Endothelial cell of umbilical vein (primary cell): ENCODE measurements around the gene CCDC93. TPM values are rescaled to one million over a fixed set of nuclear protein-coding genes. Genes with fewer than 3 reads are reported as not detected.
A peak's percentile ranks its signal among the peaks of the same experiment; 100 is the strongest.

Experiments used
- BruUV-seq: library from RNA; stranded (reverse); fragments of 400-500 nt; replicated peaks from 2 replicates; lab custom pipeline; 2021; lab: Mats Ljungman, UMichigan
- CTCF ChIA-PET: fragments of 300-600, 350-600 bp; sonication (Branson Sonifier 250); formaldehyde crosslinking; loops from one replicate; lab custom pipeline; 2021; ENCODE audit warnings: antibody characterized with exemption, inconsistent platforms; lab: Charles Lee
- POLR2A ChIA-PET: fragments of 300-600, 350-600 bp; sonication (Branson Sonifier 250); formaldehyde crosslinking; loops from one replicate; lab custom pipeline; 2021; ENCODE audit warnings: antibody characterized with exemption, inconsistent platforms; lab: Charles Lee
- DNase-seq: peaks from one replicate; pipeline ENCODE4 v3.0.0-alpha.2; 2011; ENCODE audit warnings: low read depth, low spot score
- FAIRE-seq: peaks from 2 replicates; lab custom pipeline; 2011; peaks lifted over from hg19 to GRCh38; lab: Jason Lieb, UNC
- H2AFZ ChIP-seq: 2 replicates; pipeline ENCODE4 v1.6.0; 2012; ENCODE audit warnings: low read depth, low read length, control low read depth, inconsistent platforms
- H3K27ac ChIP-seq: 2 replicates; pipeline ENCODE4 v1.5.1; 2011; ENCODE audit warnings: low read depth, mild to moderate bottlenecking, control low read depth, low read length, moderate library complexity; ENCODE audit not compliant: insufficient read depth
- H3K27me3 ChIP-seq, 2 experiments: 2 replicates each; pipeline versions ENCODE4 v1.6.0 to v1.6.1; 2011; ENCODE audit warnings: low read length in 2 of 2, mixed read lengths in 1 of 2; ENCODE audit not compliant: control insufficient read depth in 2 of 2, insufficient read depth in 2 of 2
- H3K36me3 ChIP-seq, 2 experiments: 2 replicates in 1 of 2; 3 replicates in 1 of 2; pipeline ENCODE4 v1.5.1; 2011; ENCODE audit warnings: low read length in 2 of 2, mild to moderate bottlenecking in 1 of 2, moderate library complexity in 1 of 2; ENCODE audit not compliant: control insufficient read depth in 2 of 2, insufficient read depth in 2 of 2; ENCODE audit errors: extremely low read depth in 1 of 2
- H3K4me1 ChIP-seq: 3 replicates; pipeline ENCODE4 v1.5.1; 2011; ENCODE audit warnings: mild to moderate bottlenecking, low read length; ENCODE audit not compliant: control insufficient read depth, insufficient read depth; ENCODE audit errors: extremely low read depth
- H3K4me2 ChIP-seq: 2 replicates; pipeline ENCODE4 v1.6.1; 2011; ENCODE audit warnings: low read length, control low read depth, mixed read lengths; ENCODE audit not compliant: insufficient read depth
- H3K4me3 ChIP-seq, 3 experiments: fragments of 200-600 bp in 1 of 3; sonication (generic), shearing (Covaris generic) in 1 of 3; replicated peaks in 1 of 3; 2 replicates each; pipeline ENCODE4 v1.5.1; 2011 to 2016; ENCODE audit warnings: control low read depth in 3 of 3, low read length in 3 of 3, mild to moderate bottlenecking in 2 of 3, inconsistent platforms in 1 of 3, low read depth in 1 of 3, moderate library complexity in 1 of 3; ENCODE audit not compliant: insufficient read depth in 1 of 3
- H3K79me2 ChIP-seq: 2 replicates; pipeline ENCODE4 v1.6.0; 2012; ENCODE audit warnings: low read length, inconsistent platforms; ENCODE audit not compliant: control insufficient read depth, insufficient read depth
- H3K9ac ChIP-seq: replicated peaks from 2 replicates; pipeline ENCODE3; 2011; ENCODE audit warnings: low read length, control low read depth; ENCODE audit not compliant: insufficient read depth; ENCODE audit errors: extremely low read depth
- H3K9me1 ChIP-seq: replicated peaks from 3 replicates; pipeline ENCODE4 v1.6.0; 2011; ENCODE audit warnings: mild to moderate bottlenecking, low read length; ENCODE audit not compliant: control insufficient read depth, insufficient read depth; ENCODE audit errors: extremely low read depth
- H3K9me3 ChIP-seq: replicated peaks from 2 replicates; pipeline ENCODE4 v1.5.1; 2012; ENCODE audit warnings: low read length, inconsistent platforms; ENCODE audit not compliant: control insufficient read depth, insufficient read depth
- H4K20me1 ChIP-seq: replicated peaks from 2 replicates; pipeline ENCODE3; 2011; ENCODE audit warnings: mild to moderate bottlenecking, low read length; ENCODE audit not compliant: control insufficient read depth, insufficient read depth; ENCODE audit errors: extremely low read depth
- EZH2 ChIP-seq: IDR thresholded peaks from 2 replicates; pipeline ENCODE4 v1.6.1; 2012; ENCODE audit warnings: borderline replicate concordance, low read depth, mild to moderate bottlenecking, moderate library complexity, low read length, inconsistent platforms; ENCODE audit not compliant: severe bottlenecking
- FOS ChIP-seq: IDR thresholded peaks from 2 replicates; pipeline ENCODE4 v1.6.1; 2011; ENCODE audit warnings: mild to moderate bottlenecking, low read length, moderate library complexity, borderline replicate concordance; ENCODE audit not compliant: insufficient read depth
- GATA2 ChIP-seq: IDR thresholded peaks from 2 replicates; pipeline ENCODE4 v1.7.0; 2011; ENCODE audit warnings: low read depth, mild to moderate bottlenecking, moderate library complexity, mixed read lengths, low read length; ENCODE audit not compliant: insufficient read length, insufficient read depth
- MYC ChIP-seq: IDR thresholded peaks from one replicate; pipeline ENCODE4 v1.6.1; 2011; ENCODE audit warnings: mild to moderate bottlenecking, low read depth, low read length
- POLR2AphosphoS5 ChIP-seq: IDR thresholded peaks from 2 replicates; pipeline ENCODE4 v1.6.1; 2012; ENCODE audit warnings: low read depth, mild to moderate bottlenecking, control low read depth, low read length, moderate library complexity; ENCODE audit not compliant: insufficient read depth
- dilution Hi-C: fragments of 300-500 bp; cut with MboI; formaldehyde crosslinking; loops from one replicate; pipeline ENCODE4 v1.15.0; 2019; ENCODE audit warnings: low sequenced_read_pairs; ENCODE audit not compliant: extremely low pct_ligation_motif_present
- intact Hi-C: fragments of 100-400 bp; cut with micrococcal nuclease; formaldehyde crosslinking; loops from one replicate; pipeline ENCODE4 v1.10.0; 2022
- polyA plus RNA-seq, 4 experiments: library from polyadenylated mRNA; depleted of rRNA in 3 of 4; stranded (reverse) in 3 of 4; unstranded in 1 of 4; fragments of >200 nt; gene quantifications; 2 replicates each; pipeline versions ENCODE4 v1.2.1 to v1.2.3, GENCODE V29; 2011 to 2012; ENCODE audit warnings: missing spikeins in 1 of 4
- total RNA-seq: library from RNA; stranded (reverse); gene quantifications from 2 replicates; pipeline ENCODE4 v1.2.3, GENCODE V29; 2021
- TF ChIP-seq, protein P1 (sequence below), 2 donors: IDR thresholded peaks; 1 replicate in 1 of 2; 2 replicates in 1 of 2; pipeline ENCODE4 v1.5.1; 2011; ENCODE audit warnings: low read length in 2 of 2, mild to moderate bottlenecking in 2 of 2, moderate library complexity in 2 of 2, control low read depth in 1 of 2, inconsistent platforms in 1 of 2, low read depth in 1 of 2; ENCODE audit not compliant: insufficient read depth in 1 of 2; ENCODE audit errors: extremely low read depth in 1 of 2
- TF ChIP-seq, protein P2 (sequence below): IDR thresholded peaks from 2 replicates; pipeline ENCODE4 v1.6.1; 2011; ENCODE audit not compliant: insufficient read depth, insufficient read length

The CCDC93 gene
- total and polyA plus RNA-seq, 2 donors (not counting 3 experiments of a cell fraction or from before 2014, with no cell fraction given) = 13.8 to 35.1 TPM

DNA sequence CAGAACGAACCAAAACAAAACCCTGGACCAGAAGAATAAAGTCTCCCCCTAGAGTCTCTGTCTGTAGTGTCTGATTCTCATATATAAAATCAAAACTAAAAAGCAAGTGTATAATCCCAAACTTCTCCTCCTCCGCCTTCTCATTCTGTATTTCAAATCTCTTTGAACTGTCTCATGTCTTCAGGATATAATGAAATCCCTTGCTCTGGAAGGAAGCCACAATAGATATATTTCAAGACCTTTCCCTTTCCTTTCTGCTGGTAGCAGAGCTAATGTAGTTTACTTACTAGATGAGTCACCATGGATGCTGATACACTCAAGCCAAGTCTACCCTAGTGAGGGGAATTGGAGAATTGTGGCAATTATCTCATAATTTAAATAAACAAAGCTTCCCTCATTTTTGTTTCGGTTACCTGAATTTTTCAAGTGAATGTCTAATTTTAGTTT is 33.5 kb upstream of the CCDC93 start:
- BruUV-seq = no TSS peak
- no peak overlapping the region for H2AFZ ChIP-seq
- CTCF ChIA-PET = interaction anchor here (0.7 to 3.6 kb wide), 69 partner anchors 9 to 1244 kb away, joined by 3 to 174 read pairs (median 7); partner anchors contain the start of genes DDX18, EN1 and INSIG2
- H3K4me3 ChIP-seq = no peak overlapping the region
- dilution Hi-C loops = no loop called here
- DNase-seq (peak; percentile 47), FAIRE-seq (no peak)
- no peaks in the 10 kb centered on the region for H3K9me1 ChIP-seq
- H3K9me3 ChIP-seq = no peaks in the 10 kb centered on the region
- TF ChIP-seq POLR2AphosphoS5 = no peak
- no peak for TF ChIP-seq GATA2
- peak; percentile 88 for TF ChIP-seq FOS
- no peak for TF ChIP-seq MYC
- TF ChIP-seq, protein P1, sequence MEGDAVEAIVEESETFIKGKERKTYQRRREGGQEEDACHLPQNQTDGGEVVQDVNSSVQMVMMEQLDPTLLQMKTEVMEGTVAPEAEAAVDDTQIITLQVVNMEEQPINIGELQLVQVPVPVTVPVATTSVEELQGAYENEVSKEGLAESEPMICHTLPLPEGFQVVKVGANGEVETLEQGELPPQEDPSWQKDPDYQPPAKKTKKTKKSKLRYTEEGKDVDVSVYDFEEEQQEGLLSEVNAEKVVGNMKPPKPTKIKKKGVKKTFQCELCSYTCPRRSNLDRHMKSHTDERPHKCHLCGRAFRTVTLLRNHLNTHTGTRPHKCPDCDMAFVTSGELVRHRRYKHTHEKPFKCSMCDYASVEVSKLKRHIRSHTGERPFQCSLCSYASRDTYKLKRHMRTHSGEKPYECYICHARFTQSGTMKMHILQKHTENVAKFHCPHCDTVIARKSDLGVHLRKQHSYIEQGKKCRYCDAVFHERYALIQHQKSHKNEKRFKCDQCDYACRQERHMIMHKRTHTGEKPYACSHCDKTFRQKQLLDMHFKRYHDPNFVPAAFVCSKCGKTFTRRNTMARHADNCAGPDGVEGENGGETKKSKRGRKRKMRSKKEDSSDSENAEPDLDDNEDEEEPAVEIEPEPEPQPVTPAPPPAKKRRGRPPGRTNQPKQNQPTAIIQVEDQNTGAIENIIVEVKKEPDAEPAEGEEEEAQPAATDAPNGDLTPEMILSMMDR (IDR thresholded peaks at IDR 0.05; ENCODE audit: extremely low read depth in 1 of 2, insufficient read depth in 1 of 2, low read depth in 1 of 2, low read length in 2 of 2) = no peak
- no peak for TF ChIP-seq EZH2
- TF ChIP-seq, protein P2, sequence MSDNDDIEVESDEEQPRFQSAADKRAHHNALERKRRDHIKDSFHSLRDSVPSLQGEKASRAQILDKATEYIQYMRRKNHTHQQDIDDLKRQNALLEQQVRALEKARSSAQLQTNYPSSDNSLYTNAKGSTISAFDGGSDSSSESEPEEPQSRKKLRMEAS = no peak
- H3K27me3 ChIP-seq = peaks cover 10 to 17% of the 10 kb centered on the region in 2 experiments
- no peaks in the 10 kb centered on the region for H3K36me3 ChIP-seq
- H3K9ac ChIP-seq = no peak overlapping the region
- H3K4me2 ChIP-seq = peak overlapping the region; percentile 17
- H3K79me2 ChIP-seq = no peaks in the 10 kb centered on the region
- intact Hi-C loops = loop anchor here (1.0 to 2.0 kb wide), 4 partner anchors 13 to 155 kb away; partner anchors contain the start of gene INSIG2
- H4K20me1 ChIP-seq = no peaks in the 10 kb centered on the region
- no peak overlapping the region for H3K27ac ChIP-seq
- POLR2A ChIA-PET = no interaction called here
- peaks cover 26% of the 10 kb centered on the region for H3K4me1 ChIP-seq
